Epithelial cell of proximal tubule (primary cell): ENCODE measurements around the gene CCDC167. TPM values are rescaled to one million over a fixed set of nuclear protein-coding genes. Genes with fewer than 3 reads are reported as not detected.
A peak's percentile ranks its signal among the peaks of the same experiment; 100 is the strongest.
"Not testable (repeated sequence)": the region's sequence is repeated elsewhere in the genome, so short reads cannot be mapped to it uniquely, and the experiment has no call there.

Experiments used
- DNase-seq: peaks from one replicate; pipeline ENCODE4 v3.0.0-alpha.2; 2011; ENCODE audit warnings: low read depth
- H3K4me3 ChIP-seq: 2 replicates; pipeline ENCODE4 v1.5.1; 2011; ENCODE audit warnings: low read depth, mild to moderate bottlenecking, low read length
- CTCF ChIP-seq: conservative IDR thresholded peaks from 2 replicates; pipeline ENCODE4 v1.5.1; 2012; ENCODE audit warnings: low read depth, mild to moderate bottlenecking, low read length
- total RNA-seq: library from RNA; depleted of rRNA; stranded (reverse); fragments of >200 nt; gene quantifications from 2 replicates; pipeline ENCODE4 v1.2.3, GENCODE V29; 2015

The CCDC167 gene
- total RNA-seq, 1 donor from 2014 or later: 136 TPM

GRCh38 chr6:37504024-37504423, 4.3 kb upstream of the CCDC167 start:
- H3K4me3 ChIP-seq: no peak overlapping the region
- DNase-seq: no peak
- TF ChIP-seq CTCF: no peak

- no peak for TF ChIP-seq CTCF
- no peak for DNase-seq
- no peak overlapping the region for H3K4me3 ChIP-seq
These were observed 3.7 kb upstream of the CCDC167 start for GRCh38 chr6:37503309-37503965.

GRCh38 chr6:37502703-37503291, 3.1 kb upstream of the CCDC167 start:
- DNase-seq: no peak
- TF ChIP-seq CTCF: no peak
- no peak overlapping the region for H3K4me3 ChIP-seq

GRCh38 chr6:37501632-37502491, 2.2 kb upstream of the CCDC167 start:
- no peak for TF ChIP-seq CTCF
- DNase-seq: no peak
- H3K4me3 ChIP-seq: no peak overlapping the region

- not testable (repeated sequence) for DNase-seq, H3K4me3 ChIP-seq
These were observed 1.2 kb upstream of the CCDC167 start for GRCh38 chr6:37500904-37501303.

- DNase-seq: no peak
- no peak for TF ChIP-seq CTCF
- peak overlapping the region; percentile 79 for H3K4me3 ChIP-seq
These were observed 558 bp upstream of the CCDC167 start for GRCh38 chr6:37500294-37500608.
